Mucosa of descending colon (tissue), 3 donors: ENCODE measurements around the gene CYP3A4. TPM values are rescaled to one million over a fixed set of nuclear protein-coding genes. Genes with fewer than 3 reads are reported as not detected.
"Not testable (repeated sequence)": the region's sequence is repeated elsewhere in the genome, so short reads cannot be mapped to it uniquely, and the experiment has no call there.

Source experiments
- ATAC-seq: fragments of 200-7000 bp; cut with Tn5 transposase; one replicate; pipeline ENCODE4 v1.9.1; 2020; ENCODE audit warnings: mild to moderate bottlenecking, moderate library complexity
- DNase-seq, 3 donors: peaks; one replicate each; pipeline ENCODE4 v3.0.0-alpha.2; 2020
- H3K36me3 ChIP-seq: fragments of 200-600 bp; one replicate; pipeline ENCODE4 v1.8.0; 2021; ENCODE audit warnings: low read depth, mild to moderate bottlenecking
- H3K4me1 ChIP-seq: fragments of 200-600 bp; one replicate; pipeline ENCODE4 v1.8.0; 2021; ENCODE audit warnings: low read depth, mild to moderate bottlenecking
- H3K4me3 ChIP-seq: fragments of 200-600 bp; one replicate; pipeline ENCODE4 v1.8.0; 2021; ENCODE audit warnings: mild to moderate bottlenecking
- H3K9me3 ChIP-seq: fragments of 200-600 bp; one replicate; pipeline ENCODE4 v1.8.0; 2021; ENCODE audit warnings: mild to moderate bottlenecking
- intact Hi-C, 2 donors: fragments of 100-400 bp; cut with DNase I in 1 of 2; cut with micrococcal nuclease in 1 of 2; formaldehyde crosslinking; loops; one replicate each; pipeline versions ENCODE4 v1.11.0 to v1.11.1; 2022; cut with DNase I, micrococcal nuclease
- total RNA-seq, 3 donors: library from RNA; stranded (reverse); fragmentation: NEBNext Ultra II Directional in 2 of 3; extraction: Animal tissue kit (Norgen Biotek cat#: 25700) in 2 of 3; gene quantifications; one replicate each; pipeline versions ENCODE4 v1.2.1 to v1.2.4, GENCODE V29; 2021 to 2023
- TF ChIP-seq, protein P1 (sequence below): fragments of 200-600 bp; IDR thresholded peaks from one replicate; pipeline ENCODE4 v1.8.0; 2022; ENCODE audit warnings: antibody characterized with exemption, mild to moderate bottlenecking
- donor health status: DM: no; HTN: no; CAD: no; lungs with moderate emphysema.
- donor health status: DM: no; HTN: no; CAD: no.
- donor health status: DM: no; HTN: yes; CAD: no.

Gene CYP3A4
- total RNA-seq, 3 donors from 2014 or later: 2.8 to 5.4 (median 4.0) TPM

GRCh38 chr7:99755085-99755484 lies 28.9 kb downstream of the CYP3A4 start:
- Histone ChIP-seq H3K9me3 (no peaks in the 10 kb centered on the region), H3K36me3 (no peaks in the 10 kb centered on the region), H3K4me3 (no peak overlapping the region), H3K4me1 (peaks cover 11% of the 10 kb centered on the region)
- TF ChIP-seq, protein P1, sequence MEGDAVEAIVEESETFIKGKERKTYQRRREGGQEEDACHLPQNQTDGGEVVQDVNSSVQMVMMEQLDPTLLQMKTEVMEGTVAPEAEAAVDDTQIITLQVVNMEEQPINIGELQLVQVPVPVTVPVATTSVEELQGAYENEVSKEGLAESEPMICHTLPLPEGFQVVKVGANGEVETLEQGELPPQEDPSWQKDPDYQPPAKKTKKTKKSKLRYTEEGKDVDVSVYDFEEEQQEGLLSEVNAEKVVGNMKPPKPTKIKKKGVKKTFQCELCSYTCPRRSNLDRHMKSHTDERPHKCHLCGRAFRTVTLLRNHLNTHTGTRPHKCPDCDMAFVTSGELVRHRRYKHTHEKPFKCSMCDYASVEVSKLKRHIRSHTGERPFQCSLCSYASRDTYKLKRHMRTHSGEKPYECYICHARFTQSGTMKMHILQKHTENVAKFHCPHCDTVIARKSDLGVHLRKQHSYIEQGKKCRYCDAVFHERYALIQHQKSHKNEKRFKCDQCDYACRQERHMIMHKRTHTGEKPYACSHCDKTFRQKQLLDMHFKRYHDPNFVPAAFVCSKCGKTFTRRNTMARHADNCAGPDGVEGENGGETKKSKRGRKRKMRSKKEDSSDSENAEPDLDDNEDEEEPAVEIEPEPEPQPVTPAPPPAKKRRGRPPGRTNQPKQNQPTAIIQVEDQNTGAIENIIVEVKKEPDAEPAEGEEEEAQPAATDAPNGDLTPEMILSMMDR: no peak
- ATAC-seq (no peak), DNase-seq (no peak)
- intact Hi-C loops: no loop called here

DNA sequence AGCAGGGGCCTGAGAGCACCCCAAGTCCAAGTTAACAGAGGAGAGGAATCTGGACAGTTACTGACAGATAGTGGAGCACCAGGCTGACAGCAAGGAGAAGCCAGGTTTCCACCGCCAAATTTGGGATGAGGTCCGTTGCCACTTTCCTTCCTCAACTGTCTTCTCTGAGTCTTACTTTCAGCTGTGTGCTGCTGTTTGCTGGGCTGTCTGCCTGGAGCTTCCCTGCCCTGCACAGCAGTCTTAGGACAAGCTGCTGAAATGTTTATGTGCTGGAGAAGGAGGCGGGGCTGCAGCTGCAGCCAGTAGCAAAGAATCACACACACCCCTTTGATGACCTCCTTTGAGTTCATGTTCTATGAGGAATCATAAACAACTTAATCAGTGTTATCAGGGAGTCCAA lies 31.6 kb downstream of the CYP3A4 start:
- no peaks in the 10 kb centered on the region for H3K9me3 ChIP-seq
- intact Hi-C loops: no loop called here
- DNase-seq: peak; percentile 66 to 81 (median 81)
- no peaks in the 10 kb centered on the region for H3K36me3 ChIP-seq
- peak; percentile 92 for ATAC-seq
- peaks cover 11% of the 10 kb centered on the region for H3K4me1 ChIP-seq
- H3K4me3 ChIP-seq: no peak overlapping the region
- TF ChIP-seq, protein P1: no peak

GRCh38 chr7:99751322-99752052 lies 32.5 kb downstream of the CYP3A4 start:
- ATAC-seq: peak; percentile 94
- peaks cover 11% of the 10 kb centered on the region for H3K4me1 ChIP-seq
- peak in 2 of 3 donors; percentile 32 to 55 for DNase-seq
- intact Hi-C loops, H3K9me3 ChIP-seq, H3K4me3 ChIP-seq, H3K36me3 ChIP-seq: not testable (repeated sequence)

GRCh38 chr7:99748846-99749579 lies 35.0 kb downstream of the CYP3A4 start:
- intact Hi-C loops: no loop called here
- H3K9me3 ChIP-seq: no peaks in the 10 kb centered on the region
- peaks cover 11% of the 10 kb centered on the region for H3K4me1 ChIP-seq
- H3K4me3 ChIP-seq: no peak overlapping the region
- DNase-seq (no peak), ATAC-seq (no peak)
- H3K36me3 ChIP-seq: no peaks in the 10 kb centered on the region
- TF ChIP-seq, protein P1: no peak

- DNase-seq, intact Hi-C loops, H3K4me3 ChIP-seq, H3K9me3 ChIP-seq, ATAC-seq, H3K36me3 ChIP-seq, H3K4me1 ChIP-seq: not testable (repeated sequence)
These were observed 37.1 kb downstream of the CYP3A4 start for GRCh38 chr7:99746915-99747314.

DNA sequence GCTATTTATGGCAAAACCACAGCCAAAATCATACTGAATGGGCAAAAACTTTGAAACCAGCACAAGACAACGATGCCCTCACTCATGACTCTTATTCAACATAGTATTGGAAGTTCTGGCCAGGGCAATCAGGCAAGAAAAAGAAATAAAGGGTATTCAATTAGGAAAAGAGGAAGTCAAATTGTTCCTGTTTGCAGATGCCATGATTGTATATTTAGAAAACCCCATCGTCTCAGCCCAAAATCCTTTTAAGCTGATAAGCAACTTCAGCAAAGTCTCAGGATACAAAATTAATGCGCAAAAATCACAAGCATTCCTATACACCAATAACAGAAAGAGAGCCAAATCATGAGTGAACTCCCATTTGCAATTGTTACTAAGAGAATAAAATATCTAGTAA lies 38.6 kb downstream of the CYP3A4 start:
- ATAC-seq, H3K36me3 ChIP-seq, intact Hi-C loops, H3K4me3 ChIP-seq, H3K9me3 ChIP-seq, DNase-seq, H3K4me1 ChIP-seq: not testable (repeated sequence)

DNA sequence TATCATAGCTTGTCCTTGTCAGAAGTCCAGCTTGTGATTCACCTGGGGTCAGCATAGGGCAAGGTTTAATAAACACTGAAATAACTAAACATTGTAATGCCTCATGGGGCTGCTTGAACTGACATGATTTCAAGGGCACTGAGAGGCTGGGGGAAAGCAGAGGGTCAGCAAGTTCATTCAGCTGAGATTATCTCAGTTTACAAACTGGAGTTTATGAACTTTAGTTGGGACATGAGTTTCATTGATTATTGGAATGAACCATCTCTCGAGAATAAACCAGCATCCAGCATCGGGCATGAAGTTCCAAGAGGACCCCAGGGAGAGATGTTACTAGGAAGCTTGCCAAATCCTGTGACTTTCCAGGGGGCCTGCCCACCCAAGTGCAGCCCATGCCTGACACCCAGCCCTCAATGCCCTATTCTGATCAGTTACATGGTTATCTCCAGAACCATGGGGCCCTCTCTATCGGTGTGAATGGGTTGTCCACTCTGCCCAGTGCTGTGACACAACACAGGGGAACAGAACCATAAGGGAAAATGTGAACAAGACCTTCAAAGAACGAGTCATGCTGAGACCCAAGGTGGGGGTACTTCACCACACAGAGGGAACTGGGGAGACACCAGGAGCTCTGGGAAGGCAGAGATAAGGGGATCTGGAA lies 41.1 kb downstream of the CYP3A4 start:
- Histone ChIP-seq H3K9me3 (no peaks in the 10 kb centered on the region), H3K36me3 (no peaks in the 10 kb centered on the region), H3K4me1 (no peaks in the 10 kb centered on the region), H3K4me3 (no peak overlapping the region)
- intact Hi-C loops: no loop called here
- TF ChIP-seq, protein P1: no peak
- no peak for DNase-seq
- no peak for ATAC-seq
